Middle frontal gyrus (tissue), 1 donor: Measurements from ENCODE around the gene DDX47.
"Not testable (repeated sequence)": the region's sequence is repeated elsewhere in the genome, so short reads cannot be mapped to it uniquely, and the experiment has no call there.

Experiments used
- DNase-seq: peaks from one replicate; pipeline ENCODE4 v3.0.0-alpha.2; 2015; ENCODE audit warnings: low spot score; ENCODE audit errors: extremely low spot score

DDX47 gene

GRCh38 chr12:12820376-12820775 is 7.2 kb downstream of the DDX47 start:
- DNase-seq, result not testable (repeated sequence)

- DNase-seq, result no peak
Measured at GRCh38 chr12:12821975-12822374, 8.8 kb downstream of the DDX47 start.

- no peak for DNase-seq
Measured at GRCh38 chr12:12822886-12823285, 9.7 kb downstream of the DDX47 start.

- DNase-seq, result no peak
Measured at GRCh38 chr12:12823300-12823699, 10.2 kb downstream of the DDX47 start.

GRCh38 chr12:12823811-12824210 is 10.7 kb downstream of the DDX47 start:
- DNase-seq, result no peak

- DNase-seq, result no peak
Measured at GRCh38 chr12:12835378-12836146, 22.4 kb downstream of the DDX47 start.

- DNase-seq, result no peak
Measured at GRCh38 chr12:12836571-12836970, 23.4 kb downstream of the DDX47 start.

GRCh38 chr12:12837025-12837812 is 24.1 kb downstream of the DDX47 start:
- no peak for DNase-seq

GRCh38 chr12:12837813-12838153 is 24.6 kb downstream of the DDX47 start:
- DNase-seq, result no peak

- DNase-seq, result no peak
Measured at GRCh38 chr12:12839003-12839395, 25.9 kb downstream of the DDX47 start.

- DNase-seq, result not testable (repeated sequence)
Measured at GRCh38 chr12:12839439-12839838, 26.3 kb downstream of the DDX47 start.

- no peak for DNase-seq
Measured at GRCh38 chr12:12839873-12840579, 26.9 kb downstream of the DDX47 start.

GRCh38 chr12:12840580-12840899 is 27.4 kb downstream of the DDX47 start:
- no peak for DNase-seq

GRCh38 chr12:12841428-12841827 is 28.3 kb downstream of the DDX47 start:
- DNase-seq, result not testable (repeated sequence)

- DNase-seq, result no peak
Measured at GRCh38 chr12:12845794-12846243, 32.7 kb downstream of the DDX47 start.

- not testable (repeated sequence) for DNase-seq
Measured at GRCh38 chr12:12846780-12847179, 33.6 kb downstream of the DDX47 start.

GRCh38 chr12:12853435-12853834 is 40.3 kb downstream of the DDX47 start:
- no peak for DNase-seq

- no peak for DNase-seq
Measured at GRCh38 chr12:12859690-12860089, 46.5 kb downstream of the DDX47 start.

- DNase-seq, result no peak
Measured at GRCh38 chr12:12864243-12864642, 51.1 kb downstream of the DDX47 start.

- DNase-seq, result no peak
Measured at GRCh38 chr12:12868477-12869235, 55.5 kb downstream of the DDX47 start.

GRCh38 chr12:12870465-12870864 is 57.3 kb downstream of the DDX47 start:
- no peak for DNase-seq
